HG02759 (cell line): ENCODE data around the gene DELE1.
A peak's percentile ranks its signal among the peaks of the same experiment; 100 is the strongest.

ENCODE experiments used
- ATAC-seq: cut with Tn5 transposase; IDR thresholded peaks from one replicate; pipeline ENCODE4 v1.9.1; 2021; ENCODE audit warnings: mild to moderate bottlenecking, moderate library complexity; ENCODE audit not compliant: unreplicated experiment

DELE1 gene

GRCh38 chr5:141923448-141924313 lies at the start of gene DELE1:
DELE1 (plus strand) TSS chr5:141923871; CDS start chr5:141923942, 71 bp downstream.
- peak; percentile 97 for ATAC-seq

GRCh38 chr5:141873933-141874261 lies 49.8 kb upstream of the DELE1 start:
- ATAC-seq, result no peak

GRCh38 chr5:141874262-141874964 lies 49.3 kb upstream of the DELE1 start:
- ATAC-seq, result no peak

- ATAC-seq, result no peak
These were observed 48.5 kb upstream of the DELE1 start for GRCh38 chr5:141875022-141875740.

GRCh38 chr5:141875795-141876627 lies 47.7 kb upstream of the DELE1 start:
- no peak for ATAC-seq

- ATAC-seq, result no peak
These were observed 46.9 kb upstream of the DELE1 start for GRCh38 chr5:141876628-141877355.

- no peak for ATAC-seq
These were observed 46.1 kb upstream of the DELE1 start for GRCh38 chr5:141877356-141878185.

- ATAC-seq, result no peak
These were observed 45.4 kb upstream of the DELE1 start, which contains the start of gene PCDH1 for GRCh38 chr5:141878186-141878710. PCDH1 (minus strand) TSS chr5:141878410; CDS start chr5:141878262, 148 bp downstream.

GRCh38 chr5:141878711-141879425 lies 44.8 kb upstream of the DELE1 start:
- peak; percentile 89 for ATAC-seq

GRCh38 chr5:141879426-141879759 lies 44.3 kb upstream of the DELE1 start:
- no peak for ATAC-seq

- no peak for ATAC-seq
These were observed 43.5 kb upstream of the DELE1 start for GRCh38 chr5:141879941-141880738.

GRCh38 chr5:141880961-141881801 lies 42.5 kb upstream of the DELE1 start:
- no peak for ATAC-seq

- ATAC-seq, result no peak
These were observed 41.8 kb upstream of the DELE1 start for GRCh38 chr5:141881886-141882285.

GRCh38 chr5:141882594-141883183 lies 41.0 kb upstream of the DELE1 start:
- no peak for ATAC-seq

- ATAC-seq, result no peak
These were observed 40.3 kb upstream of the DELE1 start for GRCh38 chr5:141883184-141883891.
